GM15510 (cell line): ENCODE data around the gene GRB10.

ENCODE experiments used
- POLR2A ChIP-seq: IDR thresholded peaks from 3 replicates; pipeline ENCODE4 v1.6.1; 2011; ENCODE audit warnings: borderline replicate concordance; ENCODE audit not compliant: insufficient read length; ENCODE audit errors: extremely low read depth

The GRB10 gene

GRCh38 chr7:50674299-50674698 is 108.4 kb downstream of the GRB10 start:
- no peak for TF ChIP-seq POLR2A

GRCh38 chr7:50673096-50673495 is 109.6 kb downstream of the GRB10 start:
- no peak for TF ChIP-seq POLR2A

- TF ChIP-seq POLR2A = no peak
Measured at GRCh38 chr7:50672045-50672444, 110.7 kb downstream of the GRB10 start.

GRCh38 chr7:50671386-50671785 is 111.3 kb downstream of the GRB10 start:
- TF ChIP-seq POLR2A = no peak

- no peak for TF ChIP-seq POLR2A
Measured at GRCh38 chr7:50669890-50670289, 112.8 kb downstream of the GRB10 start.

- TF ChIP-seq POLR2A = no peak
Measured at GRCh38 chr7:50667789-50668226, 114.9 kb downstream of the GRB10 start.

- TF ChIP-seq POLR2A = no peak
Measured at GRCh38 chr7:50667338-50667737, 115.4 kb downstream of the GRB10 start.

- TF ChIP-seq POLR2A = no peak
Measured at GRCh38 chr7:50666124-50666496, 116.6 kb downstream of the GRB10 start.

- no peak for TF ChIP-seq POLR2A
Measured at GRCh38 chr7:50665403-50666123, 117.1 kb downstream of the GRB10 start.

DNA sequence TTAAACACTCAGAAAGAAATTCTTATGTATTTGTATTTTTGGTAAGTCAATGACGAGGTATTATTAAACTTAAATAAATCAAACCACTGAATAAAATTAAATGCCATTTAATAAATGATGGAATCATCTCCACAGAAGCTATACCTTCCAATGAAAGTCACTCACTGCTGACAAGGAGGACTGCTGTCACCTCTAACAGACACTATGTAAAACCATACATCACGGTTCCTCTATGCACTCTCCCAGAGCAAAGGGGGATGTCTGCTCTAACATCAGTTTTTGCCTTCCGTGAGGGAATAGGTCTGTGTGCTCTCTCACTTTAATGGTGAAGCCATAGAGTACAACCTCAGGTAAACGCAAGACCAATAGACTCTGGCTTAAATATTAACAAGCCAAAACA is 117.8 kb downstream of the GRB10 start:
- no peak for TF ChIP-seq POLR2A

- no peak for TF ChIP-seq POLR2A
Measured at GRCh38 chr7:50664461-50664922, 118.2 kb downstream of the GRB10 start.

- TF ChIP-seq POLR2A = no peak
Measured at GRCh38 chr7:50663396-50664102, 119.1 kb downstream of the GRB10 start.

GRCh38 chr7:50662996-50663395 is 119.7 kb downstream of the GRB10 start:
- TF ChIP-seq POLR2A = no peak

GRCh38 chr7:50662041-50662694 is 120.5 kb downstream of the GRB10 start:
- no peak for TF ChIP-seq POLR2A

- TF ChIP-seq POLR2A = no peak
Measured at GRCh38 chr7:50661345-50662040, 121.2 kb downstream of the GRB10 start.
